Fibroblast of lung (primary cell): ENCODE data around the gene GRK6.

Experiments used
- CTCF ChIP-seq, 2 donors: IDR thresholded peaks in 1 of 2; conservative IDR thresholded peaks in 1 of 2; 1 replicate in 1 of 2; 2 replicates in 1 of 2; pipeline ENCODE4 v1.5.1; 2011 to 2012; ENCODE audit warnings: low read length in 2 of 2, control low read depth in 1 of 2, inconsistent platforms in 1 of 2, low read depth in 1 of 2, mild to moderate bottlenecking in 1 of 2
- EZH2 ChIP-seq: IDR thresholded peaks from 2 replicates; pipeline ENCODE4 v1.5.1; 2012; ENCODE audit warnings: low read length, control low read depth, mild to moderate bottlenecking; ENCODE audit errors: missing control alignments

- TF ChIP-seq CTCF (conservative IDR thresholded peaks at IDR 0.05 in 1 of 2, IDR thresholded peaks at IDR 0.05 in 1 of 2; ENCODE audit: low read depth in 1 of 2, low read length in 2 of 2) (no peak), EZH2 (no peak)
Measured at GRCh38 chr5:177484902-177485549, 58.5 kb downstream of the GRK6 start.
